Lower leg skin (tissue), 3 donors: ENCODE measurements around the gene CCDC32.

Experiments used
- CTCF ChIP-seq, 3 donors: fragments of 450-650 bp; IDR thresholded peaks; one replicate each; pipeline ENCODE4 v1.5.1; 2016; ENCODE audit warnings: antibody characterized with exemption in 3 of 3, mild to moderate bottlenecking in 3 of 3, moderate library complexity in 2 of 3
- POLR2A ChIP-seq, 2 donors: fragments of 450-650 bp; IDR thresholded peaks; one replicate each; pipeline ENCODE4 v1.6.1; 2016 to 2017; ENCODE audit warnings: antibody characterized with exemption in 2 of 2, mild to moderate bottlenecking in 1 of 2, moderate library complexity in 1 of 2

- TF ChIP-seq CTCF (IDR thresholded peaks at IDR 0.05), result no peak
- TF ChIP-seq POLR2A (IDR thresholded peaks at IDR 0.05), result no peak
Observed at GRCh38 chr15:40603935-40604334, 39.1 kb upstream of the CCDC32 start.
